ENCODE data around the gene OR4D11. TPM values are rescaled to one million over a fixed set of nuclear protein-coding genes. Genes with fewer than 3 reads are reported as not detected.
A peak's percentile ranks its signal among the peaks of the same experiment; 100 is the strongest.

The OR4D11 gene
- total RNA-seq, 4 donors from 2014 or later, result not detected

DNA sequence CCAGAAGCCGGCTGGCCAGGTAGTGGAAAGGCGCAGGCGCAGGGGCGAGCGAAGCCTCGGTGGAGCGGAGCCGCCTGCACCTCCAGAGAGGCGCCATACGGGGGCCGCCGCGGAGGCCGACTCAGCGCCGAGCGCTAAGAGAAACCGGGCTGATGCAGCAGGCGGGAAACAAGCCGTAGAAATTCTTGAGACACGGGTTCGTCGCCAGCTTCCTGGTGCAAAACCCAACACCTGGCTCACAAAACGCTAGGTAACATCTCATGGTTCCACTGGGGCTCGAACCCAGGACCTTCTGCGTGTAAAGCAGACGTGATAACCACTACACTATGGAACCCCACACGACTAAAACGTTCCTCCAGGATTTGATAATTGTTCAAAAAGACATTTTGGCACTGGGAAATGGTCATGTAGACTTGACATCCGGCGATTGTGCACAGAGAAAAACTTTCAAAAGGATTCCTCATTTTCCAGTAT is 47.0 kb downstream of the OR4D11 start:
- H3K9me3 ChIP-seq, result no peaks in the 10 kb centered on the region
- TF ChIP-seq, protein P1, sequence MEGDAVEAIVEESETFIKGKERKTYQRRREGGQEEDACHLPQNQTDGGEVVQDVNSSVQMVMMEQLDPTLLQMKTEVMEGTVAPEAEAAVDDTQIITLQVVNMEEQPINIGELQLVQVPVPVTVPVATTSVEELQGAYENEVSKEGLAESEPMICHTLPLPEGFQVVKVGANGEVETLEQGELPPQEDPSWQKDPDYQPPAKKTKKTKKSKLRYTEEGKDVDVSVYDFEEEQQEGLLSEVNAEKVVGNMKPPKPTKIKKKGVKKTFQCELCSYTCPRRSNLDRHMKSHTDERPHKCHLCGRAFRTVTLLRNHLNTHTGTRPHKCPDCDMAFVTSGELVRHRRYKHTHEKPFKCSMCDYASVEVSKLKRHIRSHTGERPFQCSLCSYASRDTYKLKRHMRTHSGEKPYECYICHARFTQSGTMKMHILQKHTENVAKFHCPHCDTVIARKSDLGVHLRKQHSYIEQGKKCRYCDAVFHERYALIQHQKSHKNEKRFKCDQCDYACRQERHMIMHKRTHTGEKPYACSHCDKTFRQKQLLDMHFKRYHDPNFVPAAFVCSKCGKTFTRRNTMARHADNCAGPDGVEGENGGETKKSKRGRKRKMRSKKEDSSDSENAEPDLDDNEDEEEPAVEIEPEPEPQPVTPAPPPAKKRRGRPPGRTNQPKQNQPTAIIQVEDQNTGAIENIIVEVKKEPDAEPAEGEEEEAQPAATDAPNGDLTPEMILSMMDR (IDR thresholded peaks at IDR 0.05), result peak; percentile 23 to 70 (median 53)
- TF ChIP-seq POLR2A (IDR thresholded peaks at IDR 0.05), result no peak
- peak overlapping the region; percentile 16 to 86 (median 78) for H3K27ac ChIP-seq
- no peaks in the 10 kb centered on the region for H3K4me1 ChIP-seq
- H3K36me3 ChIP-seq, result no peaks in the 10 kb centered on the region
- peak; percentile 74 to 89 (median 82) for DNase-seq
- no peaks in the 10 kb centered on the region for H3K27me3 ChIP-seq
- peak overlapping the region; percentile 39 to 67 (median 57) for H3K4me3 ChIP-seq

DNA sequence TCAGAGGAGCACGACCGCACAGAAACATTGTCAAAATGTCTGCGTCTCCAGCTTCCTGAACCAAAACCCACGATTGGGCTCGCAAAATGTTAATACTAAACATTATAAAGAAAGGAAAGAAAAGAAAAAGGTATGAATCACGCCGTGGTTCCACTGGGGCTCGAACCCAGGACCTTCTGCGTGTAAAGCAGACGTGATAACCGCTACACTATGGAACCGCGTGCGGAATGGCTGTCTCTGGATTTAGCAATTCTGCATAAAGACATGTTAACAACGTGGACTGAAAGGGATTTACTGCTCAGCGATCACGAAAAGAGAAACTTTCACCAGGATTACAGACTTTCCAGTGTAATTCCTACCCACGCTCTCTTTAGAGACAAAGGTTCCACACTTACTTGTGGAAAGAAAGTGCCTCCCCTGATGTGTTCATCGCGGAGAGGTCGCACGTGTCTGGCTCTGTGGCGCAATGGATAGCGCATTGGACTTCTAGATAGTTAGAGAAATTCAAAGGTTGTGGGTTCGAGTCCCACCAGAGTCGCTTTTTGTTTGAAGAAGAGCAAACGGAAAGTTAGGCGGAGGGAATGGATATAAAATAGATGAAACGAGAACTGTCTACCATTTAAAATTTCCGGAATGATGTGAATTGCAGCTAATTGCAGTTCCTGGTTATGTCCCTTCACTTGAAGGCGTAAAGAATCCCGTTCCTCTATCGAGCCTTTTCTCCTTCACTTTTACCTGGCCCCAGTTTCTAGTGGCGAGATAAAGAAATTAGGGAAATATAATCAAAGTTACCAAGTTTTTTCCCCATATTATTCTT is 47.7 kb downstream of the OR4D11 start:
- Histone ChIP-seq H3K36me3 (no peaks in the 10 kb centered on the region), H3K4me3 (peak overlapping the region; percentile 39 to 67 (median 57)), H3K4me1 (no peaks in the 10 kb centered on the region), H3K9me3 (no peaks in the 10 kb centered on the region), H3K27ac (peak overlapping the region; percentile 16 to 86 (median 78)), H3K27me3 (no peaks in the 10 kb centered on the region)
- TF ChIP-seq, protein P1 (IDR thresholded peaks at IDR 0.05), result no peak
- TF ChIP-seq POLR2A (IDR thresholded peaks at IDR 0.05), result no peak
- peak; percentile 61 to 84 (median 68) for DNase-seq

DNA sequence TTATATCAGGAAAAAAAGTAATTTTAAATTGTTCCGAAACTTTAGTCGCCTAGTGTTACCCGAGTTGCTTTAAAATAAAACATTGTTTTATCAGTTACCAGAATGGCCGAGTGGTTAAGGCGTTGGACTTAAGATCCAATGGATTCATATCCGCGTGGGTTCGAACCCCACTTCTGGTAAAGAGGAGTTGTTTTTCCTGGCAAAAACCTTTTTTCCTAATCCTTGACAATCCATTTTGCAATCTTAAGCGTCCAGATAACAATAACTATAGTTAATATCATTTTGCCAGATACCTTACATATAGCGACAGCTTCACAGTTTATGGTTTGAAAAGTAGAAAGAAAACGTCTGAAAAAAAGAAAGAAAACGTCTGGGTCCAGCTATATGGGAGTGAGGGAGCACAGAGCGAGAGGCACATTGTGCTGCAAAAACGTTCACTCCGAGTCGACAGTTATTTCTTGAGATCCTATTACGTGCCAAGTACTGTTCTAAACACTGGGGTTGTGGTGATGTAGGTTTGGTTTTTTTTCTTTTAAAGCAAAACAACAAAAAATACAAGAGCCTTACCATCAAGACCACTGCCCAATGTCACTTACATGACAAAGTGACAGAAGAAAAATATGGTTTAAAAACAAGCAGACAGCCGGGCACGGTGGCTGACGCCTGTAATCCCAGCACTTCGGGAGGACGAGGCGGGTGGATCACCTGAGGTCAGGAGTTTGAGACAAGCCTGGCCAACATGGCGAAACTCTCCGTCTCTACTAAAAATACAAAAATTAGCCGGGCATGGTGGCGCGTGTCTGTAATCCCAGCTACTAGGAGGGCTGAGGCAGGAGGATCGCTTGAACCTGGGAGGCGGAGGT is 48.5 kb downstream of the OR4D11 start:
- Histone ChIP-seq H3K27ac (peak overlapping the region in 2 of 4 donors; percentile 16 to 86), H3K4me3 (peak overlapping the region; percentile 1 to 67 (median 50)), H3K9me3 (no peaks in the 10 kb centered on the region), H3K36me3 (no peaks in the 10 kb centered on the region), H3K4me1 (no peaks in the 10 kb centered on the region), H3K27me3 (no peaks in the 10 kb centered on the region)
- no peak for DNase-seq
- TF ChIP-seq, protein P1 (IDR thresholded peaks at IDR 0.05), result no peak
- no peak for TF ChIP-seq POLR2A (IDR thresholded peaks at IDR 0.05)

DNA sequence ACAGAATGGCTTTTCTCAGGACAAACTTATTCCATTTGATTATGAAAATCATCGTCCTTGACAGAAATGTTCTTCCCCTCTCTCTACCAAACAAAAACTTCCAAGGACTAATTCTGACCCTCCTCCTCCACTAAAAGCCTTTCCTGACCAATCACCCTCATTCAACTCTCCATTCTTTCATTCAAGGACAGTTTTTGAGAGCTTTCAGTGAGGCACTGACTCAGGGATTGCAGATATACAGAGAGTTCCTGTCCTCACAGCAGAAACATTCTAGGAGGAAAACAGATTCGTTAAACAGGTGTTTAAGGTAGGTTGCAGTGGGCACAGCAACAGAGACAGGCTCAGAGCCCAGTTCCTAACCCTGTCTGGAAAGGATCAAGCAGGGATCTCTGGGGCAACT is 49.5 kb downstream of the OR4D11 start:
- no peak overlapping the region for H3K4me3 ChIP-seq
- H3K36me3 ChIP-seq, result no peaks in the 10 kb centered on the region
- H3K27ac ChIP-seq, result no peak overlapping the region
- no peak for DNase-seq
- no peak for TF ChIP-seq POLR2A (IDR thresholded peaks at IDR 0.05)
- TF ChIP-seq, protein P1 (IDR thresholded peaks at IDR 0.05), result no peak
- H3K27me3 ChIP-seq, result no peaks in the 10 kb centered on the region
- no peaks in the 10 kb centered on the region for H3K9me3 ChIP-seq
- no peaks in the 10 kb centered on the region for H3K4me1 ChIP-seq

DNA sequence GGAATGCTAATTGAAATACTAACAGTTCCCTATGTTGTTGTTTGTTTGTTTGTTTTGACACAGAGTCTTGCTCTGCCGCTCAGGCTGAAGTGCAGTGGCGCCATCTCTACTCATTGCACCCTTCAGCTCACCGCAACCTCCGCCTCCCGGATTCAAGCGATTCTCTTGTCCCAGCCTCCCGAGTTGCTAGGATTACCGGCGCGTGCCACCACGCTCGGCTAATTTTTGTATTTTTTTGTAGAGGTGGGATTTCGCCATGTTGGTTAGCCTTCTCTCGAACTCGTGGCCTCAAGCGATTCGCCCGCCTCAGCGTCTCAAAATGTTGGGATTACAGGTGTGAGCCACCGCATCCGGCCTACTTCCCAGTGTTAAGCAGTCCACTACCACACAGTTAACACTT is 49.9 kb downstream of the OR4D11 start:
- Histone ChIP-seq H3K4me3 (no peak overlapping the region), H3K36me3 (no peaks in the 10 kb centered on the region), H3K9me3 (no peaks in the 10 kb centered on the region), H3K4me1 (no peaks in the 10 kb centered on the region), H3K27ac (no peak overlapping the region), H3K27me3 (no peaks in the 10 kb centered on the region)
- TF ChIP-seq, protein P1 (IDR thresholded peaks at IDR 0.05), result no peak
- no peak for TF ChIP-seq POLR2A (IDR thresholded peaks at IDR 0.05)
- DNase-seq, result no peak

Other genes with a start within 250 kb of the OR4D11 start
- not detected for gene OR5AN1, start 144.7 kb upstream of the OR4D11 start, total RNA-seq
- gene OR5A2, start 77.2 kb upstream of the OR4D11 start, total RNA-seq, result not detected
- gene OR5A1, start 67.1 kb upstream of the OR4D11 start, total RNA-seq, result not detected
- gene OR4D6, start 46.6 kb upstream of the OR4D11 start, total RNA-seq, result not detected
- gene OR4D10, start 30.3 kb upstream of the OR4D11 start, total RNA-seq, result not detected
- gene OR4D9, start 8.0 kb downstream of the OR4D11 start, total RNA-seq, result not detected
- gene OSBP, start 112.2 kb downstream of the OR4D11 start, total RNA-seq, result 100 to 1,000 TPM in 1 of 4 donors, 10 to 100 TPM in 3; 53.8 to 106 (median 58.7) TPM
- gene PATL1, start 165.5 kb downstream of the OR4D11 start, total RNA-seq, result 10 to 100 TPM; 19.0 to 25.6 (median 22.9) TPM
- gene OR10V1, start 210.3 kb downstream of the OR4D11 start, total RNA-seq, result not detected

Data from Peyer's patch (tissue), 4 donors.